ENCODE data around the gene CCDC157. TPM values are rescaled to one million over a fixed set of nuclear protein-coding genes. Genes with fewer than 3 reads are reported as not detected.
A peak's percentile ranks its signal among the peaks of the same experiment; 100 is the strongest.
"Not testable (repeated sequence)": the region's sequence is repeated elsewhere in the genome, so short reads cannot be mapped to it uniquely, and the experiment has no call there.

CCDC157 gene
- total RNA-seq, 2 donors from 2014 or later, result 2.9 TPM; not detected in 1

DNA sequence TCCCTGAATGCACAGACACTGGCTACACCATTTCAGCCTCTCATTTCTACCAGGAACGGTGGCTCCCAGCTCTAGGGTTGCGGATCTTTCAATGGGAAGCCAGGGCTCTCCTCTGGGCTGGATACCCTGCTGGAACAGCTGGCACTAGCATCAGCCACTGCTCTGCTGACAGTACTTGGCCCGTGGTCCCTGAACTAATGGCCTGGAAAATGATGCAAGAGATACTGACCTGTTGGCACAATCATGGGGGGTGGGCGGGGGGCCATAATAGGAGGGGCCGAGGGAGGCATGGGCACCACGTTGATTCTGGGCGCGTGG lies 19.4 kb upstream of the CCDC157 start:
- DNase-seq (ENCODE audit: low spot score in 2 of 2) (no peak), ATAC-seq (no peak)
- H3K36me3 Mint-ChIP-seq, result peaks cover 34 to 72% of the 10 kb centered on the region in 2 donors
- no peaks in the 10 kb centered on the region for H3K9me3 Mint-ChIP-seq
- H3K27ac Mint-ChIP-seq, result peak overlapping the region in 1 of 2 donors; percentile 46

- not testable (repeated sequence) for DNase-seq (ENCODE audit: low spot score in 2 of 2); ATAC-seq; H3K9me3 Mint-ChIP-seq
- Mint-ChIP-seq H3K36me3 (peaks cover 37 to 76% of the 10 kb centered on the region in 2 donors), H3K27ac (peak overlapping the region; percentile 21 to 30)
Measured at GRCh38 chr22:30338341-30338740, 18.5 kb upstream of the CCDC157 start.

DNA sequence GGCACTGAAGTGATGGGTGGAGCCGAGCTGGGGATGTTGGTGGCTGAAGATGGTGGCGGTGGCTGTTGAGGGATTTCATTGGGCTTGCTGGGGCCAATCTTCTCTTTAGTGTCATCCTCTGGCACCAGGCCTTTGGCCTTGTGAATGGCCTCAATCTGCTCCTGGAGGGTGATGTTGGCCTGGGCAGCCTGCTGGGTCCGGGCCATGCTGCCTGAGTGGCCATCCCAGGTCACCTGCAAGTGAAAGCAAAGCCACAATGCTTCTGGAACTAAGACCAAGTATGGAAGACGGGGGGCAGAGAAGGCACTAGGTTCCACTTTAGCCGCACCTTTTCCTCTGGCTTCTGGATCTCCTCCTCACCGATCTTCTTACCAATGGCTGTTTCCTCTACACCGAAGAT lies 18.0 kb upstream of the CCDC157 start:
- DNase-seq (ENCODE audit: low spot score in 2 of 2) (no peak), ATAC-seq (no peak)
- Mint-ChIP-seq H3K36me3 (peaks cover 38 to 76% of the 10 kb centered on the region in 2 donors), H3K9me3 (no peaks in the 10 kb centered on the region), H3K27ac (peak overlapping the region; percentile 21 to 74)

GRCh38 chr22:30340911-30341685 lies 15.7 kb upstream of the CCDC157 start:
- Mint-ChIP-seq H3K36me3 (peaks cover 33 to 72% of the 10 kb centered on the region in 2 donors), H3K27ac (peak overlapping the region; percentile 29 to 55), H3K9me3 (no peaks in the 10 kb centered on the region)
- DNase-seq (ENCODE audit: low spot score in 2 of 2) (no peak), ATAC-seq (no peak)

GRCh38 chr22:30344447-30345200 lies 12.2 kb upstream of the CCDC157 start:
- H3K9me3 Mint-ChIP-seq, result no peaks in the 10 kb centered on the region
- H3K27ac Mint-ChIP-seq, result peak overlapping the region; percentile 7 to 20
- H3K36me3 Mint-ChIP-seq, result peaks cover 29 to 58% of the 10 kb centered on the region in 2 donors
- ATAC-seq (peak; percentile 44 to 50), DNase-seq (ENCODE audit: low spot score in 2 of 2) (peak in 1 of 2 donors; percentile 22)

DNA sequence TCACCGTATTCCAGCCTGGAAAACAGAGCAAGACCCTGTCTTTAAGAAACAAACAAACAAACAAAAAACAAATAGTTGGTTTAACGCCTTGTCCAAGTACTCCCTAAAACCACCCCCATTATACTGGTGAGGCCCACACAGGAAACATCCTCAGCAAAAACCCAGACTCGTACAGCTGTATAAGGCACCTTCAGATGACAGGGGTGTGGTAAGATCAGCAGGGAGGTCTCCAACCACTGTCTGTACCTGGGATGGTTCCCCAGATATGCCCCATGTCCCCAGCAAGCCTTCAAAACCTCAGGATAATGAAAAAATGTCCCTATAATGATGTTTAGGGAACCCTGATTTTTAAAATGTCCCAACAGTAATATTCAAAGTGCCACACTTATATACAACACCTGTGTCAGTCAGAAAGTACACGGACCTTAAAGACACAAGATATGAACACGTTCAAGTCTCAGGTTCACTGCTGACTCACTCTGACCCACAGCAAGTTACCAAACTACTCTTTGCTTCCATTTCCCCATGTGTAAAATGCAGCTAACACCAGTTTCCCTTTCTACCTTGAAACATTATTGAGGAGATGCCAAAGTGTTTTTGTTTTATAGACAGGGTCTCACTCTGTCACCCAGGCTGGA lies 9.4 kb upstream of the CCDC157 start:
- no peak for DNase-seq (ENCODE audit: low spot score in 2 of 2)
- peak; percentile 79 to 89 for ATAC-seq

DNA sequence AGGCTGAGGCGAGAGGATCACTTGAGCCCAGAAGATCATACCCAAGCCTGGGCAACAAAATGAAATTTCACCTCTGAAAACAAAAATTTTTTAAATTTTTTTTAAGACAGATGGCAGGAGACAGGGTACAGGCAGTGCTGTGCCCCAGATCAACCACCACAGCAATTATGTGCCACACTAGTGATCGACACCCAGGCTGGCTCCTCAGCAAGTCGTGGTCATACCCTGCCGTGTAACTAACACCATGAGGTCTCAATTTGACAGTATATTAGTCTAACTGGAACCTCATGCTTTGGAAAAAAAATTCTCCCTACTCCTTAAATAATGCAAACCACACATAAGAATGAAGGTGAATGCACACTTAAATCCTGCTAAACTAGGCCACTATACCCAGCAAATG lies 8.4 kb upstream of the CCDC157 start:
- no peak for DNase-seq (ENCODE audit: low spot score in 2 of 2)
- no peaks in the 10 kb centered on the region for H3K9me3 Mint-ChIP-seq
- H3K36me3 Mint-ChIP-seq, result peaks cover 17 to 55% of the 10 kb centered on the region in 2 donors
- peak overlapping the region; percentile 80 to 92 for H3K27ac Mint-ChIP-seq
- ATAC-seq, result no peak

More for the DNA sequence above, 9.4 kb upstream of the CCDC157 start:
- Mint-ChIP-seq H3K27ac (peak overlapping the region; percentile 44 to 80), H3K9me3 (no peaks in the 10 kb centered on the region), H3K36me3 (peaks cover 21 to 61% of the 10 kb centered on the region in 2 donors)

DNA sequence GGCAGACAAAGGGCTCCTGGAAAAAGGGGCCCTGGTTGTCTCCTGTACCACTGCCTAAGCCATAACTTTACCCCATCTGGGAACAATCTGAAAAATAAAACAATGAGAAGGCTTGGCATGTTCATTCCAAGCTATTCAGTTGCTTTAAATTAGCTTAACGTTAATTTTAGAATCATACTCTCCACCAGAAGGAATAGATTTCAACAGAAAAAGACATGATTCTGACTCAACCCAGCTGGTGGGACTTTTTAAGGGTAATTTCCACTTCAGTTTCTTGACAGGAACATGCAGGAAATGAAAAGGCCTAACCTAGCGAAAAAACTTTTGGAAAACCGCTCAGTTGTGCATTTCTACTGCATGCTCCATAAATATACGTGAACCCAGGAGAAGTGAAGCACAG lies 8.0 kb upstream of the CCDC157 start:
- no peak for DNase-seq (ENCODE audit: low spot score in 2 of 2)

DNA sequence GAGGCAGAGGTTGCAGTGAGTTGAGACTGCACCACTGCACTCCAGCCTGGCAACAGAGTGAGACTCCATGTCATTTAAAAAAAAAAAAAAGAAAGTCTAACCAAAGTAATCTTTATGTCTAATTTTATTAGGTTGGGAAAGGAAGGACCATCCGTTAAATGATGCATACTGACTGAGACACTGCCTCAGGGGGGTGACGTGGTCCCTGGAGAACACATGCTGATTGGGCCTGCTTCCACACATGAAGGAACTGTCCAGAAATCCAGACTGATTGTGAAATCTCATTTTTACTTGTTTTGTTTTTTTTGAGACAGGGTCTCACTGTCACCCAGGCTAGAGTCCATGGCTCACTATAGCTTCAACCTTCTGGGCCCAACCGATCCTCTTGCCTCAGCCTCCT lies 5.6 kb upstream of the CCDC157 start:
- Mint-ChIP-seq H3K27ac (peak overlapping the region in 1 of 2 donors; percentile 72), H3K36me3 (peaks cover 28 to 45% of the 10 kb centered on the region in 2 donors), H3K9me3 (no peaks in the 10 kb centered on the region)
- DNase-seq (ENCODE audit: low spot score in 2 of 2), result no peak
- no peak for ATAC-seq

More for the DNA sequence above, 8.0 kb upstream of the CCDC157 start:
- Mint-ChIP-seq H3K36me3 (peaks cover 18 to 51% of the 10 kb centered on the region in 2 donors), H3K27ac (peak overlapping the region; percentile 80 to 92), H3K9me3 (no peaks in the 10 kb centered on the region)
- ATAC-seq, result no peak

DNA sequence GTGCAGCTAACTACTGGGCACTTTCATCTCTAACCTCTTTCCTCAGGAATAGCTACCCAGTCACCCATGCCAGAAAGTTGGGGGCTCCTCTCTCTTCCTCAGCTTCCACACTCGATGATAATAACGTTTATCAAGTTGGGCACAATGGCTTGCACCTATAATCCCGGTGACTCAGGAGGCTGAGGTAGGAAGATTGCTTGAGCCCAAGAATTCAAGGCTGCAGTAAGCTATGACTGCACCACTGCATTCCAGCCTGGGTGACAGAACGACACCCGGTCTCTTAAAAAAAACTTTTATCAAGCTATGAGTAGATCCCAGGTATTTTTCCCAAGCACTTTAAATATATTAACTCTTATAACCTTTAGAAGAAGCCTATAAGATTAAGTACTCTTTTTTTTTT lies 2.2 kb upstream of the CCDC157 start:
- no peaks in the 10 kb centered on the region for H3K9me3 Mint-ChIP-seq
- H3K36me3 Mint-ChIP-seq, result peaks cover 25 to 37% of the 10 kb centered on the region in 2 donors
- ATAC-seq (no peak), DNase-seq (ENCODE audit: low spot score in 2 of 2) (no peak)
- H3K27ac Mint-ChIP-seq, result peak overlapping the region; percentile 72 to 93

GRCh38 chr22:30357236-30357570 lies 396 bp downstream of the CCDC157 start:
- H3K36me3 Mint-ChIP-seq, result peaks cover 13 to 25% of the 10 kb centered on the region in 2 donors
- peak overlapping the region; percentile 75 to 93 for H3K27ac Mint-ChIP-seq
- H3K9me3 Mint-ChIP-seq, result no peaks in the 10 kb centered on the region
- ATAC-seq, result no peak
- DNase-seq (ENCODE audit: low spot score in 2 of 2), result no peak

DNA sequence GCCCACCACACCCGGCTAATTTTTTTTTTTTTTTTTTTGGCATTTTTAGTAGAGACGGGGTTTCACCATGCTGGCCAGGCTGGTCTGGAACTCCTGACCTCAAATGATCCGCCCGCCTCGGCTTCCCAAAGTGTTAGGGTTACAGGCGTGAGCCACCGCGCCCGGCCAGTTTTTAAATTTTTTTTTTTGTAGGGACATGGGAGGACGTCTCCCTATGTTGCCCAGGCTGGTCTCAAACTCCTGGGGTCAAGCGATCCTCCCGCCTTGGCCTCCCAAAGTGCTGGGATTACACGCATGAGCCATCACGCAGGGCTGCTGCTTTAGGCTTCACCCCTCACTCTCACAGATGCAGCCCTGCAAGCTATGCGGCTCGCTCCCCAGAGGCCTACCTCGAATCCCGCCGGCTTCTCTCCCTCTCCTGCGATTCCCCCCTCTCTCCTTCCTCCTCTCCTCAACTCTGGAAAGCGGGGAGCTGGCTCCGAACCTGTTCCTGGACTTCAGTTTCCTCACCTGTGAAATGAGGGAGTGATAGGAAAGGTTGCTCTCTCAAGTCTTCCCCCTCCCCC lies 926 bp downstream of the CCDC157 start:
- no peaks in the 10 kb centered on the region for H3K9me3 Mint-ChIP-seq
- H3K27ac Mint-ChIP-seq, result peak overlapping the region; percentile 65 to 93
- peaks cover 13 to 25% of the 10 kb centered on the region in 2 donors for H3K36me3 Mint-ChIP-seq
- ATAC-seq (no peak), DNase-seq (ENCODE audit: low spot score in 2 of 2) (no peak)

DNA sequence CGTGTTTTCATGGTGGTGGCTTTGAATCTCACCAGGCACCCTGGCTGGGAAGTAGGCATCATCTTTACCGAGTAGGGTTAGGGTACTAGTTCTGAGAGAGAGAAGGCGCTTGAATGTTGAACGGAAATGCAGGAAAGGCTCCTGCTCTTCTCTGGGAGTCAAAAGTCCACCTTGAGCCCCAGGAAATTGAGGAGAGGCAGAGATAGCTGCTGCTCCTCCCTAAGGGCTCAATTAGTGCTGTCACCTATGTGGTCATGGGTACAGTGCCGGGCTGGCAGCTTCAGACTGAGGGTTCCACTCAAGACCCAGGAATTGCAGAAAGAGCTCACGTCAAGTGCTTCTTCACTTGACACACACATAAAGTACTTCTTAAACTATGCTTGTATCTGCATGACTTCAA lies 1.7 kb downstream of the CCDC157 start:
- Mint-ChIP-seq H3K36me3 (peaks cover 13 to 25% of the 10 kb centered on the region in 2 donors), H3K27ac (peak overlapping the region in 1 of 2 donors; percentile 23), H3K9me3 (no peaks in the 10 kb centered on the region)
- DNase-seq (ENCODE audit: low spot score in 2 of 2), result no peak
- ATAC-seq, result no peak

- ATAC-seq (no peak), DNase-seq (ENCODE audit: low spot score in 2 of 2) (no peak)
- H3K36me3 Mint-ChIP-seq, result no peaks in the 10 kb centered on the region
- H3K27ac Mint-ChIP-seq, result peak overlapping the region in 1 of 2 donors; percentile 72
- H3K9me3 Mint-ChIP-seq, result no peaks in the 10 kb centered on the region
Measured at GRCh38 chr22:30361916-30362650, 5.3 kb downstream of the CCDC157 start.

- Mint-ChIP-seq H3K9me3 (no peaks in the 10 kb centered on the region), H3K27ac (no peak overlapping the region), H3K36me3 (no peaks in the 10 kb centered on the region)
- DNase-seq (ENCODE audit: low spot score in 2 of 2) (no peak), ATAC-seq (no peak)
Measured at GRCh38 chr22:30362651-30363281, 6.0 kb downstream of the CCDC157 start.

- Mint-ChIP-seq H3K36me3 (no peaks in the 10 kb centered on the region), H3K27ac (no peak overlapping the region), H3K9me3 (no peaks in the 10 kb centered on the region)
- DNase-seq (ENCODE audit: low spot score in 2 of 2) (no peak), ATAC-seq (no peak)
Measured at GRCh38 chr22:30365891-30366290, 9.1 kb downstream of the CCDC157 start.

All from activated naive CD4-positive, alpha-beta T cell treated with anti-CD3 and anti-CD28 coated beads, Interleukin-2, amount 50 U/mL, for 72 hours (primary cell).